ENCODE data around the gene GPR158. TPM values are rescaled to one million over a fixed set of nuclear protein-coding genes. Genes with fewer than 3 reads are reported as not detected.

GPR158 gene
- total and polyA plus RNA-seq, 8 donors = 0.06 to 1.2 (median 0.24) TPM

DNA sequence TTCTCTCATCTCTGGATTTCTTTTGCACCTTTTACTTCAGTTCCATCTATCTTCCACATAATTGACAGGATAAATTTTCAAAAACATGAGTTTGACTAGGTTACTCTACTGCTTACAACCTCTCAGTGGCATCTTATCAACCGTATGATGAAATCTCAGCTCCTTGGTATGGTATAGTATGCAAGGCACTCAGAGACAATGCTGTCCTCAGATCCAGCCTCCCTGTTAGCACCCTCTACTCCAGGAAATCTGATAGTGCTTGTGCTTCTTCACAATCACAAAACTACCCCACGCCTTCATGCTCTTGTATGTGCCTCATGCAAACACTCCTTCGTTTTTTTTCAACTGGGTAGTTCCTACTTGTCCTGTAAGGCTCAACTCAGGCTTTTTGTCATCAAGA lies 330.7 kb downstream of the GPR158 start:
- ATAC-seq (no peak), DNase-seq (no peak), FAIRE-seq (no peak)
- no peaks in the 10 kb centered on the region for H3K27me3 ChIP-seq
- intact Hi-C loops (cut with DNase I) = no loop called here
- H3K27ac ChIP-seq = no peak overlapping the region
- H3K4me3 ChIP-seq = no peak overlapping the region
- no peaks in the 10 kb centered on the region for H3K36me3 ChIP-seq
- 54 to 68% methylated on average over 3 of the region's 3 CpGs for WGBS, 2 donors
- TF ChIP-seq, protein P1, sequence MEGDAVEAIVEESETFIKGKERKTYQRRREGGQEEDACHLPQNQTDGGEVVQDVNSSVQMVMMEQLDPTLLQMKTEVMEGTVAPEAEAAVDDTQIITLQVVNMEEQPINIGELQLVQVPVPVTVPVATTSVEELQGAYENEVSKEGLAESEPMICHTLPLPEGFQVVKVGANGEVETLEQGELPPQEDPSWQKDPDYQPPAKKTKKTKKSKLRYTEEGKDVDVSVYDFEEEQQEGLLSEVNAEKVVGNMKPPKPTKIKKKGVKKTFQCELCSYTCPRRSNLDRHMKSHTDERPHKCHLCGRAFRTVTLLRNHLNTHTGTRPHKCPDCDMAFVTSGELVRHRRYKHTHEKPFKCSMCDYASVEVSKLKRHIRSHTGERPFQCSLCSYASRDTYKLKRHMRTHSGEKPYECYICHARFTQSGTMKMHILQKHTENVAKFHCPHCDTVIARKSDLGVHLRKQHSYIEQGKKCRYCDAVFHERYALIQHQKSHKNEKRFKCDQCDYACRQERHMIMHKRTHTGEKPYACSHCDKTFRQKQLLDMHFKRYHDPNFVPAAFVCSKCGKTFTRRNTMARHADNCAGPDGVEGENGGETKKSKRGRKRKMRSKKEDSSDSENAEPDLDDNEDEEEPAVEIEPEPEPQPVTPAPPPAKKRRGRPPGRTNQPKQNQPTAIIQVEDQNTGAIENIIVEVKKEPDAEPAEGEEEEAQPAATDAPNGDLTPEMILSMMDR (IDR thresholded peaks at IDR 0.05) = no peak
- no peaks in the 10 kb centered on the region for H3K4me1 ChIP-seq
- no peaks in the 10 kb centered on the region for H3K9me3 ChIP-seq

DNA sequence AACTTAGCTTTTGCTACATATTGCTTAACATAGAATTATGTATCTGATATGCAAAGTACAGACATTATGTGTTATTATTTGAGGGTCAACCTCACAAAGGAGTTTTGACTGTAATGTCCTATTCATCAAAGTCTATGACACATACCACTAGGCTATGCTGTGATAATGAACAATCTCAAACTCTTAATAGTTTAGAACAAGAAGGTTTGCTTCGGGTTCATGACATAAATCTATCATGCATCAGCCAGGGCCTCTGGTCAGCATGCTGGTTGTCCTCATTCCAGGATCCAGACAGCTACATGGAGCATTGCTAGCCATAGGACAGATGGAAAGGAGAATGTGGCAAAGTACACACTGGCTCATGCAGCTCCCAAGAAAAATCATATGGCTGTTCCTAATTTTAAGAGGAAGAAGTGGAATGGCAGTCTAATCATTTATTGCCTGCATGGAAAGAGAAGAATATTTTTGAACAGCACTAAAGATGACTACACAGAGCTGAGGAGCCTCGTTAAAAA lies 332.1 kb downstream of the GPR158 start:
- TF ChIP-seq, protein P1 (IDR thresholded peaks at IDR 0.05) = no peak
- no peak overlapping the region for H3K27ac ChIP-seq
- no peak for FAIRE-seq
- H3K4me3 ChIP-seq = no peak overlapping the region
- no peaks in the 10 kb centered on the region for H3K36me3 ChIP-seq
- no peaks in the 10 kb centered on the region for H3K9me3 ChIP-seq
- 16 to 26% methylated on average over 2 of the region's 2 CpGs for WGBS, 2 donors
- ATAC-seq = no peak
- no peaks in the 10 kb centered on the region for H3K4me1 ChIP-seq
- DNase-seq = no peak
- H3K27me3 ChIP-seq = no peaks in the 10 kb centered on the region
- intact Hi-C loops (cut with DNase I) = no loop called here

DNA sequence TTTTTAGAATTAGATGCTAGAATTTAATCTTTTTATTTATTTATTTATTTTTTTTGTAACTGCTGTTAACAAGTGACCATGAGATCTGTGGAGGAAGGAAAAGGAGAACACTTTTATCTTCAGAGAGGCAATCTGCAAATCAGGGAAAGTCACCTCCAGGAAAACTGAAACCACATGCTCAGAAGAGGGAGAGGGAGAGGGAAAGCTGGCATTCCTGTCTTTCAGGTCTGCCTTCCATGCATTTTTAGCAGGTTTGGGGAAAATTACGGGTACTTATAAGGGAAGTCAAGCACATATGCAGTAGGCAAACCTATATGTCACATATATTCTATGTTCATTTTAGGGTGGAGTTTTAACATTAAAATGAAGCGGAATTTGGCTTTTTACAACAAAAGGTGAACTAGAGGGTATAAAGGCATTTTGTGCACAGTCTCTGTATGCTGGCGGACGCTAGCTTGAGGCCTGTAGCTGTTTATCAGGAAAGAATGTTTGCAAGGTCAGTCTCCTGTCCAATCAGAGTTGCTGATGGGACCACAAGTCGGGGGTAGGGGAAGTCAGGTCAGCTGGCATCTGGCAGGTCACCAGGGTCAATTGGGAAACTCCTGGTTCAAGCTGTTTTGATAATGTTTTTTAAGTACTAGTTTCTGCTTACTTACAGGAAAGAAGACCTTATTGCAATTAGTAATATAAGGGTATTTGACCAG lies 333.5 kb downstream of the GPR158 start:
- no peaks in the 10 kb centered on the region for H3K27me3 ChIP-seq
- intact Hi-C loops (cut with DNase I) = no loop called here
- no peak for FAIRE-seq
- H3K4me3 ChIP-seq = no peak overlapping the region
- no peaks in the 10 kb centered on the region for H3K9me3 ChIP-seq
- DNase-seq = no peak
- no peak overlapping the region for H3K27ac ChIP-seq
- ATAC-seq = no peak
- H3K4me1 ChIP-seq = no peaks in the 10 kb centered on the region
- 41 to 46% methylated on average over 5 of the region's 5 CpGs for WGBS, 2 donors
- TF ChIP-seq, protein P1 (IDR thresholded peaks at IDR 0.05) = no peak
- no peaks in the 10 kb centered on the region for H3K36me3 ChIP-seq

DNA sequence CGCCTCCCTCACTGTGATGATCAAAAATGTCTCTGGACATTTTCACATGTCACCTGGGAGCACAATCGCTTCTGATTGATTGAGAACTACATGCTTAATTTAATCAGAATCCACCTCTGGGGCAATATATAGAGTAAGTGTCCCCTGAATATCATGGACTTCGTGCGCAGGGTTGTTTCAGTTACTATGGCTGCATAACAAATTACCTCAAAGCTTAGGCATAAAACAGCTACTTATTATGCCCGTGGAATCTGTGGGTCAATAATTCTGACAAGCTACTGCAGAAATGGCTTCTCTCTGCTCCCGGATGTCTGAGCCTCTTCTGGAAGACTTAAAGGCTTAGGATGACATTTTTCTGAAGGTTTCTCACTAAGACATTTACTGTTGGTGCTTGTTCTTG lies 334.4 kb downstream of the GPR158 start:
- Histone ChIP-seq H3K4me1 (no peaks in the 10 kb centered on the region), H3K9me3 (no peaks in the 10 kb centered on the region), H3K36me3 (no peaks in the 10 kb centered on the region), H3K27me3 (no peaks in the 10 kb centered on the region), H3K27ac (no peak overlapping the region), H3K4me3 (no peak overlapping the region)
- TF ChIP-seq, protein P1 (IDR thresholded peaks at IDR 0.05) = no peak
- WGBS, 2 donors = 40 to 46% methylated on average over 6 of the region's 6 CpGs
- no peak for ATAC-seq
- DNase-seq = no peak
- intact Hi-C loops (cut with DNase I) = no loop called here
- no peak for FAIRE-seq

DNA sequence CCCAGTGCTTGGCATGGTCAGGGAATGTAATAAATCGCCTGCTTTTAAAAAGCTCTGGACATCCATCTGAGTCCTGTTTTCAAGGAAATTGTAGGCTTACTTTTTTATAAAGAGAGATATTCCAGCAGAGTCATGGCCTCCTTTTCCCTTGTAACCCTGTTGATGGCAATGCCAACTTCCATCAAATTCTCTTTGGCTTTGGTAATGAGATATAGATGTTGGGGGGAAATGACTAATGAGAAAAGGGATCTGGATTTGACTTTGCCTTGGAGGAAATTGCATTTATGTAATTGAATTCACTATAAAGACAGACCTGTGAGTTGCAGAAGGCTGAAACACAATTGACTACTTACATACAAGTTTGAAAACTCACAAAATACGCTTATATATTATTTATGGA lies 347.5 kb downstream of the GPR158 start:
- FAIRE-seq = no peak
- no peak for DNase-seq
- Histone ChIP-seq H3K4me3 (no peak overlapping the region), H3K4me1 (no peaks in the 10 kb centered on the region), H3K9me3 (no peaks in the 10 kb centered on the region), H3K27ac (no peak overlapping the region), H3K36me3 (no peaks in the 10 kb centered on the region), H3K27me3 (no peaks in the 10 kb centered on the region)
- no peak for ATAC-seq
- TF ChIP-seq, protein P1 (IDR thresholded peaks at IDR 0.05) = no peak
- 73 to 77% methylated on average over 2 of the region's 2 CpGs for WGBS, 2 donors
- intact Hi-C loops (cut with DNase I) = no loop called here
